Measurements from ENCODE around the gene FOLR2.

Gene FOLR2

GRCh38 chr11:72208281-72208680 is 8.3 kb upstream of the FOLR2 start:
- no peak for DNase-seq

GRCh38 chr11:72209101-72209500 is 7.5 kb upstream of the FOLR2 start:
- no peak for DNase-seq

GRCh38 chr11:72217841-72218240 is 1.2 kb downstream of the FOLR2 start:
- DNase-seq: no peak

- DNase-seq: no peak
Observed at GRCh38 chr11:72218251-72218745, 1.7 kb downstream of the FOLR2 start.

GRCh38 chr11:72220696-72221363 is 4.2 kb downstream of the FOLR2 start:
- no peak for DNase-seq

- DNase-seq: no peak
Observed at GRCh38 chr11:72221386-72222075, 4.9 kb downstream of the FOLR2 start.

GRCh38 chr11:72222106-72222891 is 5.7 kb downstream of the FOLR2 start:
- no peak for DNase-seq

- peak; percentile 80 for DNase-seq
Observed at GRCh38 chr11:72222907-72223614, 6.5 kb downstream of the FOLR2 start.

- DNase-seq: no peak
Observed at GRCh38 chr11:72223615-72224563, 7.3 kb downstream of the FOLR2 start.

GRCh38 chr11:72224564-72225410 is 8.2 kb downstream of the FOLR2 start, which contains the start of gene INPPL1:
TSS of gene INPPL1 (plus strand) at chr11:72224767. CDS start at chr11:72224985, 218 bp downstream.
- no peak for DNase-seq

GRCh38 chr11:72225411-72225951 is 8.9 kb downstream of the FOLR2 start:
- no peak for DNase-seq

- no peak for DNase-seq
Observed at GRCh38 chr11:72226701-72227100, 10.1 kb downstream of the FOLR2 start.

GRCh38 chr11:72227316-72228228 is 11.0 kb downstream of the FOLR2 start:
- peak; percentile 74 for DNase-seq

- no peak for DNase-seq
Observed at GRCh38 chr11:72228229-72228843, 11.7 kb downstream of the FOLR2 start.

GRCh38 chr11:72228844-72229231 is 12.2 kb downstream of the FOLR2 start:
- no peak for DNase-seq

- DNase-seq: no peak
Observed at GRCh38 chr11:72229336-72229924, 12.8 kb downstream of the FOLR2 start.

GRCh38 chr11:72229925-72230763 is 13.6 kb downstream of the FOLR2 start:
- no peak for DNase-seq
